ENCODE measurements around the gene RFX2. TPM values are rescaled to one million over a fixed set of nuclear protein-coding genes. Genes with fewer than 3 reads are reported as not detected.

The RFX2 gene
- total RNA-seq, 1 experiment from 2014 or later: 4.6 TPM

GRCh38 chr19:6132482-6132881 is 22.2 kb upstream of the RFX2 start (continued):
- no peak for TF ChIP-seq TEAD4 (CRISPR knock-in tag; IDR thresholded peaks at IDR 0.05)
- no peak for TF ChIP-seq FOXP1 (CRISPR knock-in tag; IDR thresholded peaks at IDR 0.05; ENCODE audit: borderline replicate concordance)
- TF ChIP-seq ATF3 (CRISPR knock-in tag; conservative IDR thresholded peaks at IDR 0.05): no peak
- no peak for TF ChIP-seq MAX (CRISPR knock-in tag; IDR thresholded peaks at IDR 0.05)
- no peak for TF ChIP-seq FOXP4 (CRISPR knock-in tag; IDR thresholded peaks at IDR 0.05)

GRCh38 chr19:6127716-6128335 is 17.5 kb upstream of the RFX2 start:
- DNase-seq (ENCODE audit: low spot score): no peak
- Mint-ChIP-seq H3K9me3 (peaks cover 20% of the 10 kb centered on the region), H3K36me3 (peaks cover 6% of the 10 kb centered on the region), H3K27ac (no peak overlapping the region), H3K4me1 (no peaks in the 10 kb centered on the region), H3K27me3 (ENCODE audit: low read depth) (no peaks in the 10 kb centered on the region), H3K4me3 (no peak overlapping the region)
- ATAC-seq: no peak
- no peak for TF ChIP-seq ZBTB21 (CRISPR knock-in tag; IDR thresholded peaks at IDR 0.05; ENCODE audit: borderline replicate concordance)
- TF ChIP-seq CDX4 (CRISPR knock-in tag; IDR thresholded peaks at IDR 0.05; ENCODE audit: borderline replicate concordance): no peak
- TF ChIP-seq ZNF532 (CRISPR knock-in tag; IDR thresholded peaks at IDR 0.05; ENCODE audit: borderline replicate concordance): no peak
- no peak for TF ChIP-seq ARID4B (CRISPR knock-in tag; IDR thresholded peaks at IDR 0.05; ENCODE audit: borderline replicate concordance)
- no peak for TF ChIP-seq RELA (CRISPR knock-in tag; IDR thresholded peaks at IDR 0.05; ENCODE audit: borderline replicate concordance)
- TF ChIP-seq ZNF317 (CRISPR knock-in tag; IDR thresholded peaks at IDR 0.05; ENCODE audit: borderline replicate concordance, low read depth): no peak
- TF ChIP-seq FOXP1 (CRISPR knock-in tag; IDR thresholded peaks at IDR 0.05; ENCODE audit: borderline replicate concordance): no peak
- TF ChIP-seq IRF2 (CRISPR knock-in tag; IDR thresholded peaks at IDR 0.05; ENCODE audit: borderline replicate concordance, low read depth): no peak
- ChIA-PET CTCF (interaction anchor here (5.8 kb wide), 1 partner anchor 80 kb away, joined by 95 read pairs; no protein-coding TSS in a partner anchor), POLR2A (no interaction called here)

All from WTC11 (cell line).